Measurements from ENCODE around the gene SLC35F4. TPM values are rescaled to one million over a fixed set of nuclear protein-coding genes. Genes with fewer than 3 reads are reported as not detected.
"Not testable (repeated sequence)": the region's sequence is repeated elsewhere in the genome, so short reads cannot be mapped to it uniquely, and the experiment has no call there.

SLC35F4 gene
- total RNA-seq, 1 donor from 2014 or later, result not detected

DNA sequence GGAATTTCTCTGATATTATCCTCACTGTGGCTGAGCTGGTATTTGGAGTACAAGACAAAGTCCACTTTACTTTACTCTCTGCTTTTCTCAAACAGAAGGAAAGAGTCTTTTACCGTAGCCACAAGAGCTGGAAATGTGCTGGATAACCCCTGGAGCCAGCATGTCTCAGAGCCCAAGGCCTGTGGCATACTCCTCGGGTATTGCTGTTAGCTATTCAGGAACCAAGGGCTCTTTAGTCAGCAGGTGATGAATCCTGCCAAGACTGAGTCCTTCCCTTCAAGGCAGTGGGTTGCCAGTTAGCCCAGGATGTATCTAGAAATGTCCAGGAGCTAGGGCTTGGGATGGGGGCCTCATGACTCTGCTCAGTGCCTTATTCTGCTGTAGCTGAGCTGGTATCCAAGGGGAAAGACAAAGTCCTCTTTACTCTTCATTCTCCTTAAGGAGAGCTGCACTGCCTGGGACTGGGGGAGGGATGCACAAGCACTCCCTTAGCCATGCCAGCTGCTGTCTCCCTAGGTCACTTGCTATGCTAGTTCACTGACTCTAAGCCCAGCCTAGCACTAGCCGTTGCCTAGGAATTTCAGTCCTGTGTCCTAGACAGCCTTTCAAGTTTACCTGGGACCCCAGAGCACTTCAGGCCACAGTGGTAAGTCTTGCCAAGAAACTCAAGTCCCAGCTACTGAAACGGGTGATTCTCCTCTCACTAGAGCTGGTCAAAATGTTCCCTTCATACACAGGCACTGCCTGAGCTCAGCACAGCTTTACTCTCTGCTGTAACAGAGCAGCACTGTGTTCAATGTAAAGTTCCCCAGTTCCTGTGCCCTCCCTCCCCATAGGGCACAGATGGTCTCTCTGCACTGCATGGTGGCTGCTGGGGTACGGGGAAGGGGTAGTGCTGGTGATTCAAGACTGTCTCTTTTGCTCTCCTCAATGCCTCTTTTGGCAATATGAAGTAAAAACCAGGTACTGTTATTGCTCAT, 136.4 kb downstream of the SLC35F4 start:
- intact Hi-C loops (cut with micrococcal nuclease), result no loop called here

DNA sequence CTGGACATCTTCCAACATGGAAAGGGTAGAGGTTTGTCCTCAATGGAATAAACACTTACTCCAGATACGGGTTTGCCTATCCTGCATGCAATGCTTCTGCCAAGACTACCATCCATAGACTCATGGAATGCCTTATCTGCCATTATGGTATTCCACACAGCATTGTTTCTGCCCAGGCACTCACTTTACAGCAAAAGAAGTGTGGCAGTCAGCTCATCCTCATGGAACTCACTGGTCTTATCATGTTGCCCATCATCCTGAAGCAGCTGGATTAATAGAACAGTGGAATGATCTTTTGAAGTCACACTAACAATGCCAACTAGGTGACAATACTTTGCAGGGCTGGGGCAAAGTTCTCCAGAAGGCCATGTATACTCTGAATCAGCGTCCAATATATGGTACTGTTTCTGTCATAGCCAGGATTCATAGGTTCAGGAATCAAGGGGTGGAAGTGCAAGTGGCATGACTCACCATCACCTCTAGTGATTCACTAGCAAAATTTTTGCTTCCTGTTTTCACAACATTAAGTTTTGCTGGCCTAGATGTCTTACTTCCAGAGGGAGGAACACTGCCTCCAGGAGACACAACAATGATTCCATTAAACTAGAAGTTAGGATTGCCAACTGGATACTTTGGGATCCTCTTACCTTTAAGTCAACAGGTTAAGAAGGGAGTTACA, 140.4 kb downstream of the SLC35F4 start:
- intact Hi-C loops (cut with micrococcal nuclease), result no loop called here

DNA sequence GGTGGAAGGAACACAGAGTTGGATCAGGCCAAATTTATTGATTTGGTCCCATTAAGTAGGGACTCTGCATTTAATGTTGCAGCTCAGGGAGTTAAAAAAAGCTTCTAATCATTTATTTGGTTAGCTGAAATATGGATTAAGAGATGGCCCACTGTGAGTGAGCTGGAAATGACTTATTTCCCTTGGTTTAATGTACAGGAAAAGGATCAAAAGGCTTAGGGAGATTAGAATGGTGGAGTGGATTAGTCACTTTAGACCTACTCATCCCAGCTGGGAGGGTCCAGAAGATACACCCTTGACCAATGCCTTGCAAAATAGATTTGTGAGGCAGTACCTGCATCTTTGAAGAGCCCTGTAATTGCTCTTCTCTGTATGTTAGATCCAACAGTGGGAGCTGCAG, 143.8 kb downstream of the SLC35F4 start:
- intact Hi-C loops (cut with micrococcal nuclease), result not testable (repeated sequence)

DNA sequence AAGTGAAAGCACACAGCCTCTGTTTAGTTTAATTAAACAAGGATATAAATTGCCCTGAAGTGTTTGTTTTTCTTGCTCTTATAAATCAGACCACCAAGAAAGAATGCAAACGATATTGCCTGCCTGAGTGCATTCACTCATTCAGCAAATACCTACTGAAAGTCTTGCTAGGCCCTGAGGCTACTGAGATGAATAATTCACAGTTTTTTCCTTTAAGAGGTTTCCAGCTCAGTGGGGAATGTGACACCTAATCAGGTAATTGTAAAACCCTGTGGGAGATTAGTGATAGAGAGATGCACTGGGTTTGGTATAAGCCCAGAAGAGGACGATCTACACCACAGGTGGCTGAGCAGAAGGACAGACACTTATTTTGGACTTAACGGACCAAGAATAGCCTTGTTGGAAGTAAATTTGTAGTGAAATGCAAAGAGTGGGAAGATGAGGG, 151.4 kb downstream of the SLC35F4 start:
- intact Hi-C loops (cut with micrococcal nuclease), result no loop called here

DNA sequence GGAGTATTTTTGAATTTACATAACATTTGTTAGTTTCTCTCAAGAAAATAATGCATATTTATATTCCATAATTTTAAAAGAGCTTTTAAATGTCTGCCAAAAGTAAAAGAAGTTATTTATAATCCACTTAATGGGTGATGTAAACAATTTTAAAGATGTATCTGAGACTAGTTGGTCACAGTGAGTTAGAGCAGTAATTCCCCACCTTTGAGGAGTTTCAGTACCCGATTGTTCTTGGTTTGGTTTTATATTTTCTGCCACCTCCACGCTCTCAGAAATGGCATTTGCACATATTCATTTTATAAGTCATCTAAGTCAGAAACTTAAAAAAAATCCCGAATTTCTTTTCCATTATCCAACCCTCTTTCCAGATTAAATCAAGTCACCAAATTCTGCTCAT, 153.2 kb downstream of the SLC35F4 start:
- intact Hi-C loops (cut with micrococcal nuclease), result no loop called here

DNA sequence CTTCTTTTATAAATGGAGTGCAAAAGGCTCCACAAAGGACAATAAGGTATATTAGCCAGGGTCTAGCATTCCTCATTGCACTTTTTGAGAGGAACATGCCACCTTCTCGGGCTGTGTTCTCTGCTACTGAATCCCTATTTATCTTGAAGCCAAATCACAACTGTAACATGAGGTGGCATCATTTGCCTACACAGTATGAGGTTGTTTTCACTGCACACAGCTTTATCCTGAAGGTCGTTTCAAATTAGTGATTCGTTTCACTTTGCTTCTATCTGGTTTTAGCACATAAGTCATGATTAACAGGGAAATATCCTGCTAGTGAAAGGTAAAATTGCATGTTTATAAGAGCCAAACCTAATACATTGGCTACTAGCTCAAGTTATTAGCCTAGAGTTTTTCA, 153.8 kb downstream of the SLC35F4 start:
- intact Hi-C loops (cut with micrococcal nuclease), result no loop called here

DNA sequence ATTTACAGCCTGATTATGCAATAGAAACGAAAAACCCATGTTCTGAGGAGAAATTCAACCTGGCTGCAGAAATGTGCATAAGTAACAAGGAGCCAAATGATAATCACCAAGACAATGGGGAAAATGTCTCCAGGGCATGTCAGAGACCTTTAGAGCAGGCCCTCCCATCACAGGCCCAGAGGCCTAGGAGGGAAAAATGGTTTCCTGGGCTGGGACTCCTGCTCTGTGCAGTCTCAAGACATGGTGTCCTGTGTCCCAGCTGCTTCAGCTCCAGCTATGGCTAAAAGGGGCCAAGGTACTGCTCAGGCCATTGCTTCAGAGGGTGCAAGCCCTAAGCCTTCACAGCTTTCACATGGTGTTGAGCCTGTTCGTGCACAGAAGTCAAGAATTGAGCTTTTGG, 156.0 kb downstream of the SLC35F4 start:
- intact Hi-C loops (cut with micrococcal nuclease), result no loop called here

DNA sequence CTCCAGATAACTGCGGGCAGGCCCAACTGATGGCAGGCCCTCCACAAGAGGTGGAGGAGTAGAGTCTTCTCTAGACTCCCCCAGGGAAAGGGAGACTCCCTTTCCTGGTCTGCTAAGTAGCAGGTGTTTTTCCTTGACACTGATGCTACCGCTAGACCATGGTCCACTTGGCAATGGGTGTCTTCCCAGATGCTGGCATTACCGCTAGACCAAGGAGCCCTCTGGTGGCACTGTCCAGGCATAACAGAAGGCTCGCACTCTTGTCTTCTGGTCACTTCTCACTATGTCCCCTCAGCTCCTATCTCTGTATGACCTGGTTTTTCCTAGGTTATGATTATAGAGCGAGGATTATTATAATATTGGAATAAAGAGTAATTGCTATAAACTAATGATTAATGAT, 156.8 kb downstream of the SLC35F4 start:
- intact Hi-C loops (cut with micrococcal nuclease), result not testable (repeated sequence)

DNA sequence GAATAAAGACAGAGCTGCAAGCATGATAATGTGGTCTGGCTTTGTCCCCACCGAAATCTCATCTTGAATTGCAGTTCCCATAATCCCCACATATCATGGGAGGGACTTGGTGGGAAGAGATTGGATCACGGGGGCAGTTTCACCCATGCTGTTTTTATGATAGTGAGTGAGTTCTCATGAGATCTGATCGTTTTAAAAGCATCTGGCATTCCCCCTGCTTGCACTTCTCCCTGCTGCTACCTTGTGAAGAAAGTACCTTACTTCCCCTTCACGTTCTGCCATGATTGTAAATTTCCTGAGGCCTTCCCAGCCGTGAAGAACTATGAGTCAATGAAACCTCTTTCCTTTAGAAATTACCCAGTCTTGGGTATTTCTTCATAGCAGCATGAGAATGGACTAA, 158.7 kb downstream of the SLC35F4 start:
- intact Hi-C loops (cut with micrococcal nuclease), result no loop called here

DNA sequence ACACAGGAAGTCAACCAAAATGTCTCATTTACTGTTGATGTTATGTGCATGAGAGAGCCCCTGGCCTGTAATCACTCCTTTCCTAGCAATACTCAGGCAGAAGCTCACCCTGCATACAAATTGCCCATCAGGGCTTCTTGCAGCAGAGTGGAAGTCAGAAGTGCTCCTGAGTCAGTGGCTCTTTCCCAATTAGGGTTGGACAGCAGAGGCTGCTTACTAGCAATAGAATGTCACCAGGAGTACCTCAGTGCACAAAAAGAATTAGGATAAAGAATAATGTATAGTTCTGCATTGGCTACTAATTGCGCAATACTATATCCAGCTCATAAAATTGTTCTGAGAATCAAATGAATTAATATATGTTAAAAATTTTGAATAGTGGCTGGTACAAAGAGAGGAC, 161.1 kb downstream of the SLC35F4 start:
- intact Hi-C loops (cut with micrococcal nuclease), result no loop called here

DNA sequence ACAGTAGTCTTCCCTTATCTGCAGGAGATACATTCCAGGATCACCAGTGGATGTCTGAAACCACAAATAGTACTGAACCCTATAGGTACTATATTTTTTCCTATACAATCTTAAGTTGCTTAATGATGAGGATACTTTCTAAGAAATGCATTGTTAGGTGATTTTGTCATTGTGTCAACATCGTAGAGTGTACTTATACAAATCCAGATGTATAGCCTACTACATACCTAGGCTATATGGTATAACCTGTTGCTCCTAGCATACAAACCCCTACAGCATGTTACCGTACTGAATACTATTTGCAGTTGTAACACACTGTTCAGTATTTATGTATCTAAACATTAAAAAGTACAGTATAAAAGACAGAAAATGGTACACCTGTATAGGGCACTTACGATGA, 165.9 kb downstream of the SLC35F4 start:
- intact Hi-C loops (cut with micrococcal nuclease), result no loop called here

DNA sequence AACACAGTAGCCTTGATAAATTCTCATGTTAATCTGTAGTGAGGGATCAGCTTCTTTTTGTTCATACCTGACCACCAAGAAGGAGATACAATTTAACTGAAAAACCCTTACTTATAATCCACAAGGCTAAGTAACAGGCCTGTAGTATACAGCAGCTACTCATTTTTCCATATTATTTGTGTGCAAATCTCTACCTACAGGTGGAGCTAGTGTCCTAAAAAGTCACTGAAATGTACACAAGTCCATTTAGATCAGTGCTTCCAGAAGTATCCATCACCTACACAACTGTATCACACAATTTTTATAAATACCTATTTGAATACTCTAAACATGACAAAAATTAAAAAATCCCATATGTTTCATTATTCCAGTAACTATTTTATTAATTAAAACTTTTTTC, 173.2 kb downstream of the SLC35F4 start:
- intact Hi-C loops (cut with micrococcal nuclease), result loop anchor here (2.0 kb wide), 1 partner anchor 380 kb away; no protein-coding TSS in a partner anchor

DNA sequence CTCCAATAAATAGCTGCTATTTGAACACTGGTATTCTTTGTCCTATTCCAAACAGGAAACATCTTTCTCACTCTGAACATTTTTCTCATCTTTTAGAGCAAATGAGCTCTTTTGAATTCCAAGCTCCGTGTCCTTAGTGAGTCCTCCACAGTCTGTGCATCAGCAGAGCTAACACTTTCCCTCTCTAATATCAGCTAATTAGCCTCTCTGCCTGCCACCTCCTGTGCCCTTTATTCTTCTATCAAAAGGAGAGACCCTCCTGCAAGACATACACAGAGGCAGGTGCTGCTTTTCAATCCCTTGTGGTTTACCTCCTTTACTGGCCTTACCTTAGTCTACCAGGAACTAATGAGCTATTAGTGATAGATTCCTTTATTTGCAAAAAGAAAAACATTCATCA, 178.5 kb downstream of the SLC35F4 start:
- intact Hi-C loops (cut with micrococcal nuclease), result no loop called here

DNA sequence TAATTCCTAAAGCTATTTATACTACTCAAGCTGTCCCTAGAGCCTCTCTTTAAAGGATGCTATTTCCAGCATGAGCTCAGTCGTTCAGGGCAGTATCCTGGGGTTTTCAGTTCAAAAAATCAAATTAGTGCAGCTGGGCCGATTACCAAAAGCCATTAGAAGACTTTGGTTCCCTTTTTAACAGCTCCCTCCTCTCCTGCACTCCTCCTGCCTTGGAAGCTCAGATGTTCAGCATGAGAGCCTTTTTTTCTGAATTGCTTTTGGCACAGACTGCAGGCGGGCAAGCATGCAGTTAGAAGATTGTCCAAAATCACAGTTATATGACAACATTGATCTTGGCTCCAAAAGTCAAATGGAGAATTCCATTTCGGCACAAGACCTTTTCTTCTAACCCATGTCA, 179.6 kb downstream of the SLC35F4 start:
- intact Hi-C loops (cut with micrococcal nuclease), result no loop called here

DNA sequence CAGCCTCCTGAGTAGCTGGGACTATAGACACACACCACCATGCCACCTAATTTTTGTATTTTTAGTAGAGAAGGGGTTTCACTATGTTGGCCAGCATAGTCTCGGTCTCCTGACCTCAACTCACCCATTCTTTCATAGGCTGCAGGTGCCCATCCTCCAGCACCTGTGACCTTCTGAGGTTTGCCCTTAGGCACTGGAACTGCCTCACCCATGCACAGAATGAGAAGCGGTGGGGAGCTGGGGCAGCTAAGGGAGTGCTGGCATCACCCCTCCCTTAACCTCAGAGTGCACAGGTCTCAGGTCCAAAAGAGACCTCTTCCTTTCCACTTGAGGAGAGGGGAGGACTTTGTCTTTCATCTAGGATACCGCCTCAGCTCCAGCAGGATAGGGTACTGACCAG, 194.9 kb downstream of the SLC35F4 start:
- intact Hi-C loops (cut with micrococcal nuclease), result no loop called here

DNA sequence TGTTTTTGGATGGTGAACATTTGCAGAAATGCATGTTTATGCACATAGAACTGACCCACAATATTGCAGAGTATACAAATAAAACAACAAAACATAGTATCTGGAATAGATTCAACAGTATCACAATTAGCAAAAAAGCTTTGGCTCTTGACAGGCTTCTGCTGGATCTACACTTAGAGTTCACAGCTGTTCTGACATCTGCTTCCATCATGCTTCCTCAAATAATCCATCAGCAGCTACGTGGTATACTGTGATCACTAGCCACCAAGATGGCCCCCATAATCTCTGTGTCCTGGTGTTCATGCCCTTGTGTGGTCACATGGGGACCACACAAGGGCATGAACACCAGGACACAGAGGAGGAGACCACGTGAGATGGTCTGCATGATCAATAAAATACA, 205.7 kb downstream of the SLC35F4 start:
- intact Hi-C loops (cut with micrococcal nuclease), result no loop called here

DNA sequence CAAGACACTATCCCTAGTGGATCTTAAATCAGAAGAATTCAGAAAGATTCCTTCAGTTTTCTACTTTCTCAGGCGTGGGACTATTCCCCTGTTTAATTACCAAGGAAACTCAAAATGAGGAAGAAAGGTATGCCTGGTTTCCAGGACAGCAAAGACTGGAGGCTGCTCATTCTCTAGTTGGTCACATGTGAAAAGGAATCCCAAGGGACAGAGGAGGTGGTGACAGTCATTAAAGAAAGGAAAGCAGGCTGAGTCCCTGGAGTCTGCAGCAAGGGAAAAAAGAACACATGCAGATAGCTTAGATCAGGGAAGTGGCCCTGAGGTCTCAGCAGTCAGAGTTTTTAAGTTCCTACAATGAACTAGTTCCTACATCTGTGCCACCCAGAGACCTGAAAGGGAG, 206.8 kb downstream of the SLC35F4 start:
- intact Hi-C loops (cut with micrococcal nuclease), result no loop called here

DNA sequence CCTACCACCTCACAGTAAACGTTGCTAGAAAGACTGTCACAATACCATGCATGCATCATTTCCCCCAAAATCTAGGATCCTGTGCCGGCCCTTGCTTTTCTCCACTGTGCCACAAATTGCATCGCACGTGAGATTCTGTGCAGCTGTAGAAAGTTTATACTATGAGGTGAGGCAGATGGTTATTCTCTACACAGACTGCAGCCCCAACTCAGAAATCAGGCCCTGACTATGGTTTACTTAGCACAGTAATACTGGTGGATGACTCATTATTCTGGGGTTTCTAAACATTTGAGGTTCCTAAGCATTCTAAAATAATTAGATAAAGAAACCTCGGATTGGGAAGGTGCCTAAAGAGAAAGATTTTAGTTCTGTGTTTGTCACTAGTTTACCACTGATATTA, 208.4 kb downstream of the SLC35F4 start:
- intact Hi-C loops (cut with micrococcal nuclease), result no loop called here

DNA sequence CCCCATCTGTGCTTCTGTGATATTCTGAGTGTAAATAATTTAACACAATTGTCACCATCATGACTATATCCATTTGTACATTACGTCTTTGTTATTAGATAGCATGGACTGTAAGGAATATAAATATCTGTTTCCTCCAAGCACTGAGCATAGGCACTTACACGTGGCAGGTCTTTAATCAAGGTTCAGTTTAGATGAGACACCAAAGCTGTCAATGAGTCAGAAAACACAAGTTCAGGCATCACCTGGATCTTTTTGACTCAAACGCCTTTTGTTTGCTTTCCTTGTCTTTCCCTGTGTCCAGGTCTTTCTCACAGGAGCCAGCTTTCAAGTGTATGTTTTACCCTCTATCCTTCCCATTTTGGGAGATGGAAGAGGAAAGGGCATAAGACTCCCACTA, 209.0 kb downstream of the SLC35F4 start:
- intact Hi-C loops (cut with micrococcal nuclease), result no loop called here

DNA sequence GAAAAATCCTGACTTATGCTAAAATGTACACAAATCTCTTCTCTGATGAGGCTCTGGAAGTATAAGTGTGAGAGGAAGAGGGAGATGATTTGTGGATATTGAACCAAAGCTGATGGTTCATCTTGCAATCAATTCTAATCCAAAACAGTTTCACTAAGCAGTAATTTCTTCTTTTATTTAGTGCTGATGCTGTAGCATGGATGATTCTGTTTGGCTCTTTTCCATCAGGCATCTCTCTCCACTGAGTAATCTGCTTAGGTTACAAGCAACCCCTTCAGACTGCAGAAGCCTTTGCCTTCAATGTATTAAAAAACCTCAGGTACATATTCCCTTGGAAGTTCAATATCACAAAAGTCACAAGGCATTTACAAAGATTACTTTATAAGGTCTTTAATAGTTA, 213.1 kb downstream of the SLC35F4 start:
- intact Hi-C loops (cut with micrococcal nuclease), result no loop called here

DNA sequence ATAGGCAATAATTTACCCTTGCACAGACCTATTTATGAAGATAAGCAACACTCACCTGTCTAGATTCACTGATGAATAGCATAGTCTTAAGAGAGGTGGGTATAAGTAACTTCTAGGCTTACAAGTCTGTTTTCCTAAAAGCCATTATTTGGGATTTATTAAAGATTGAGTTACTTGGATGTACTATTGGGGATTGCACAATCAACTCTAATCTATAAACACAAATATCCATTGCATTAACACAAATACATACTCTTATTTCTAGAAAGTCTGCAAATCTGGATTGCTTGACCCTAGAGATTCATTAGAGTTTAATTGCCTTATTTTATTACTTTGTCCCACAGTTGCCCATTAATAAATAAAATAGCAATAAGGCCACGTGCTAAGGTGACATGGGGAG, 224.1 kb downstream of the SLC35F4 start:
- intact Hi-C loops (cut with micrococcal nuclease), result no loop called here

DNA sequence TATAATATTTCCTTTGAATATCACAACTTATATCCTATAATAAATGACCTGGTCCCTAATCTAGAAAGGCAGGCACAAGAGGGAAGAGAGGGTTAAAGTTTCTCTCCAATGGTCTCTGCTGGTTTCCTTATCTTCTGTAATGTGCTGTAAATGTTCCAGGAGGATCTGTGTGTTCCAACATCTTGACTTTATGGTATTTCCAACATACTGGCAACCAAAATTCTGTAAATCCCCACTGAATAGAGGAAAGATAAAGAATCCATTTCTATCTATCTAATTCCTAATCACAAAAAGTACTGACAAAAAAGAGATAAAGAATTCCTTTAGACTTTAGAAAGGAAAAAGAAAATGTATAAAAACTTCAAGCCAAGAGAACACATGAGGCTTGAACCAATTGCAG, 225.9 kb downstream of the SLC35F4 start:
- intact Hi-C loops (cut with micrococcal nuclease), result no loop called here

DNA sequence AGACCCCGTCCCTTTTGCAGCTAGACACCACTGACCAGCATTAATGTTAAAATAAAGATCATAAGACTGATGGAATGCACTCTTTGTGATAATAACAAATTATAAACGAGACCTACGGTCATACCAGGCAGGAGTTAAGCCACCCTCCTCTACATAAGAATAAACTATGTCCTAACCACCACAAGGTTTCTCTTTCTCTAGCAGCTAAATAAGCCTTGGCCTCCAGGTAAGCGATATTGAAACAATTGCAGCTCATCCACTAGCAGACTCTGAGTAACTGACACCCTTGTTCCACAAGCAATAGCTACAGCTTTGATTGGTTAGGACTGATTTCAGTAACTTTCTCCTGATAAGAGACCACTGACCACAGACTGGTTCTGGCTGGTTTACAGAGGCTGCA, 228.0 kb downstream of the SLC35F4 start:
- intact Hi-C loops (cut with micrococcal nuclease), result no loop called here
